HFF-Myc (cell line): ENCODE data around the gene FAM200A.
A peak's percentile ranks its signal among the peaks of the same experiment; 100 is the strongest.

Experiments
- DNase-seq: peaks from one replicate; pipeline ENCODE4 v3.0.0-alpha.2; 2011; ENCODE audit warnings: low read depth; ENCODE audit errors: extremely low read depth
- H3K4me3 ChIP-seq: replicated peaks from 2 replicates; pipeline ENCODE4 v1.5.1; 2011; ENCODE audit warnings: low read depth, mild to moderate bottlenecking, control low read depth, low read length
- CTCF ChIP-seq: IDR thresholded peaks from 2 replicates; pipeline ENCODE4 v1.5.1; 2012; ENCODE audit warnings: mild to moderate bottlenecking, low read depth, low read length, control low read depth; ENCODE audit errors: missing control alignments

FAM200A gene

GRCh38 chr7:99499721-99500636 is 51.9 kb downstream of the FAM200A start, which contains the start of gene ZNF394:
ZNF394 (minus strand) TSS chr7:99500281; CDS start chr7:99500093, 188 bp downstream.
- H3K4me3 ChIP-seq = peak within 1 kb of the TSS; percentile 82
- peak; percentile 74 for DNase-seq
- TF ChIP-seq CTCF = no peak

DNA sequence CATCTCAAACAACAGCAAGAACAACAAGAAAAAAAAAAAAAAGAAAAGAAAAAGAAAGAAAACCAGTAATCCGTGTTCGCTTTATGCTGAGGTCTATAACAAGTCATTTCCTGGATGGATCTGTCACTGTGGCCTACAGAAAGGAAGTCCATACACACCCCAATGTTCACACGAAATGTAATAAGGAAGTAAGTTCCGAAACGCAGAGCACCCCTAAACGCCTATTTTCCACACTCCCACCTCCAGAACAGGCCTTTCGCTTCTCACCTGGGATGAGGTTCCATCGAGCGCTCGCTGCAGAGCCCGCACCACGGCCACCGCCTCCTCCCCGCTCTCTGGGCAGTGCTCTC is 52.6 kb downstream of the FAM200A start:
- DNase-seq = no peak
- no peak for TF ChIP-seq CTCF

DNA sequence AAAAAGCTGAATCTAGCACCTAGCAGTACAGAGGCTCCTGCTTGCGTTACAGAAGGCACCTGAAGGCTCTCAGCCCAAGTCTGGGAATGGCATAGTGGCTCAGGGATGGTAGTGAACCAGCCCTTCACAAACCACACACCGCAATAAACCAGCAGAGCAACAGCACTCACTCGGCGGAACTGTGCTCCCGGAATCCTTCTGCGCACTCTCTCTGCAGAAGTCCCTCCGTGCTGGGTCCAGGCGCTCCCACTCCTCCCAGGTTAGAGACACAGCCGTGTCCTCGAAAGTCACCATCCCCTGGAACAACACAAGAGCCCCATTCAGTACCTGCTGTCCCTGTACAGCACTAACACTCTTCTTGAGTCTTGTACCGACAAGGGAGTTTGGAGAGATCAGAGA is 53.4 kb downstream of the FAM200A start:
- no peak for DNase-seq
- H3K4me3 ChIP-seq = peak overlapping the region; percentile 82
- TF ChIP-seq CTCF = no peak

More for the DNA sequence above, 52.6 kb downstream of the FAM200A start:
- peak overlapping the region; percentile 82 for H3K4me3 ChIP-seq

DNA sequence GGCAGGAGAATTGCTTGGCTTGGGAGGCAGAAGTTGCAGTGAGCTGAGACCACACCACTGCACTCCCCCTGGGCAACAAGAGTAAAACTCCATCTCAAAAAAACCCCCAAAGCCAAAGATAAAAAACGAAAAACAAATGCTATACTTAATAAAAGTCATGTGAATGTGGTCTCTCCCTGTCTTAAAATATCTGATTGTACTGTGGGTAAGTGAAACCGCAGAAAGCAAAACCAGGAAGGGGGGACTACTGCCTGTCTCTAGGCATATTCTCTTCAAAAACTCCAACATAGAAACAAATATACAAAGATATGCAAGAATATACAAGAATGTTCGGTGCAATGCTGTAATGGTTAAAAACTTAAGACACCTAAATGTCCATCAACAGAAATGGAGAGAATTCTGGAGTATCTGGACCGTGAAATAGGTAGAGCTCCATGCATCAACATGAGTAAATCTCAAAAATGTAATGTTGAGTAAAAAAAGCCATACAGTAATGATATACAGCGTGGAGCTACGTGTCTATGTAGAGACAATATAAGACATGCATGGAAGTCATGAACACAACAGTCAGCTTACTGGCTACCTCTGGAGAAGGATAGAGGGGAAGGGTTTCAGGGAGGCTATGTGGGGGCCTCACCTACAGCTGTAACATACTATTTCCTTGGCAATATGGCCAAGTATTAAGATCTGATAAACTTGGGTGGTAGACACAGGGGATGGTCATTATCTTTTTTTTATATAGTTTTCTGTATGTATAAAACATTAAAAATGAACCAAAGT is 54.0 kb downstream of the FAM200A start:
- DNase-seq = no peak
- TF ChIP-seq CTCF = no peak
- peak overlapping the region; percentile 82 for H3K4me3 ChIP-seq
